Type B pancreatic cell (in vitro differentiated cells): Measurements from ENCODE around the gene PTRH1. TPM values are rescaled to one million over a fixed set of nuclear protein-coding genes. Genes with fewer than 3 reads are reported as not detected.

Experiments used
- DNase-seq: peaks from one replicate; pipeline ENCODE4 v3.0.0; 2021; ENCODE audit warnings: mixed read lengths; ENCODE audit not compliant: unreplicated experiment; ENCODE audit errors: extremely low spot score
- H3K27ac Mint-ChIP-seq: 2 replicates; pipeline ENCODE4 v1.8.0; 2021; ENCODE audit warnings: mild to moderate bottlenecking, mixed read lengths
- H3K27me3 Mint-ChIP-seq: 2 replicates; pipeline ENCODE4 v1.8.0; 2021; ENCODE audit warnings: mixed read lengths
- H3K36me3 Mint-ChIP-seq: 2 replicates; pipeline ENCODE4 v1.8.0; 2021; ENCODE audit warnings: mixed read lengths
- H3K4me1 Mint-ChIP-seq: one replicate; pipeline ENCODE4 v1.8.0; 2021; ENCODE audit warnings: mixed read lengths; ENCODE audit not compliant: unreplicated experiment
- H3K4me3 Mint-ChIP-seq: 2 replicates; pipeline ENCODE4 v1.8.0; 2021; ENCODE audit warnings: mild to moderate bottlenecking, mixed read lengths
- H3K9me3 Mint-ChIP-seq: 2 replicates; pipeline ENCODE4 v1.8.0; 2021; ENCODE audit warnings: mixed read lengths
- total RNA-seq: library from RNA; stranded (reverse); gene quantifications from 2 replicates; pipeline ENCODE4 v1.2.1, GENCODE V29; 2021; ENCODE audit warnings: low replicate concordance
- TF ChIP-seq, protein P1 (sequence below): fragments of 200-600 bp; sonication (generic); conservative IDR thresholded peaks from 2 replicates; pipeline ENCODE4 v1.5.0; 2021; ENCODE audit warnings: antibody characterized with exemption, mild to moderate bottlenecking

The PTRH1 gene
- total RNA-seq, 1 donor from 2014 or later, result 13.9 TPM

DNA sequence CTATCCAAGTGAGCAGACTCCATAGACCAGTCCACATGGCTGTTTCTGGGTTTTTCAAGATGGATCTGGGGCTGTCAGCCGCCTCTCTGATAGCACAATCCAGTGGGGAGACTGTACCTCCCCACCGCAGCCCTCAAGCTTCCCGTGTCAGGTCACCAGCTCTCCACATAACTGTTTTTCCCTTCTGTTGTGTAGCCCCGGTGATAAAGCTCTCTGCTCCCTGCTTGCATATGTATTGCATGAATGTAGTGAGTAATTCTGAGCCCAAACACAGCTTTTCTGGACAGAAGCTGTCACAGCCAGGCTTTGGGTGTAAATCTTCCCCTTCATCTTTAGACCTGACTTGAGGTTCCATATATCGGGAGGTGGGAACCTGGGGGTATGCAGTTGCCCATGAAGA, 31.7 kb downstream of the PTRH1 start:
- H3K4me1 Mint-ChIP-seq, result peaks cover 6% of the 10 kb centered on the region
- TF ChIP-seq, protein P1, sequence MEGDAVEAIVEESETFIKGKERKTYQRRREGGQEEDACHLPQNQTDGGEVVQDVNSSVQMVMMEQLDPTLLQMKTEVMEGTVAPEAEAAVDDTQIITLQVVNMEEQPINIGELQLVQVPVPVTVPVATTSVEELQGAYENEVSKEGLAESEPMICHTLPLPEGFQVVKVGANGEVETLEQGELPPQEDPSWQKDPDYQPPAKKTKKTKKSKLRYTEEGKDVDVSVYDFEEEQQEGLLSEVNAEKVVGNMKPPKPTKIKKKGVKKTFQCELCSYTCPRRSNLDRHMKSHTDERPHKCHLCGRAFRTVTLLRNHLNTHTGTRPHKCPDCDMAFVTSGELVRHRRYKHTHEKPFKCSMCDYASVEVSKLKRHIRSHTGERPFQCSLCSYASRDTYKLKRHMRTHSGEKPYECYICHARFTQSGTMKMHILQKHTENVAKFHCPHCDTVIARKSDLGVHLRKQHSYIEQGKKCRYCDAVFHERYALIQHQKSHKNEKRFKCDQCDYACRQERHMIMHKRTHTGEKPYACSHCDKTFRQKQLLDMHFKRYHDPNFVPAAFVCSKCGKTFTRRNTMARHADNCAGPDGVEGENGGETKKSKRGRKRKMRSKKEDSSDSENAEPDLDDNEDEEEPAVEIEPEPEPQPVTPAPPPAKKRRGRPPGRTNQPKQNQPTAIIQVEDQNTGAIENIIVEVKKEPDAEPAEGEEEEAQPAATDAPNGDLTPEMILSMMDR, result no peak
- H3K36me3 Mint-ChIP-seq, result peaks cover 20% of the 10 kb centered on the region
- no peaks in the 10 kb centered on the region for H3K27me3 Mint-ChIP-seq
- no peaks in the 10 kb centered on the region for H3K9me3 Mint-ChIP-seq
- no peak overlapping the region for H3K4me3 Mint-ChIP-seq
- no peak overlapping the region for H3K27ac Mint-ChIP-seq
- no peak for DNase-seq

DNA sequence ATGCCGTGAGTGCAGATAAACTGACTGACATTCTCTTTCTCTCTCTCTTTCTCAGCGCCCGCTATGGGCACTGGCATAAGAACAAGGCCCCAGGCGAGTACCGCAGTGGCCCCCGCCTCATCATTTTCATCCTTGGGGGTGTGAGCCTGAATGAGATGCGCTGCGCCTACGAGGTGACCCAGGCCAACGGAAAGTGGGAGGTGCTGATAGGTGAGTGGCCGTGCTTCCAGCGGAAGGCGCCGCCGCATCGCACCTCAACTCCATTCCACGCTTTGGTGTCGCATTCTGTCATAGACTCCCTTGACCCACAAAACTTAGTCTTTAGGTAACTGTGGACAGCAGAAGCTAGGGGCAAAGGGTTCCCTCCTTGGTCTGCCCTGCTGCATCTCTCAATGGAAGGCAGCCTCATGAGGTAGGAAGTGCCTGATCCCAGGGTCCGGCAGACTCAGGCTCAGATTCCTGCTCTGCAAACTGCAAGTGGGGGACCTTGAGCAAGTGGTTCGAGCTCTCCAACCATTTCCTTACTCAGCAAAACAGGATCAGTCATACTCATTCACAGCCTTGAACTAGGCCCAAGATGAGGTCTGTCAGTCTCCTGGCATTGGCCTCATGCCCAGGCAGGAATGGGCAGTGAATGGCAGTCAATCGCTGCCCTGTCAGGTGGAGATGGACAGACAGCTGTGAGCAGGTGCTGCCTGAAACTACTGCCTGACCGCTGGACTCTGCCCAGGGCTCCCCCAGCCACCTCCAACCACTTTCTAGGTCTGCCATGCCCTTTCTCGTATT, 32.9 kb downstream of the PTRH1 start:
- DNase-seq, result no peak
- Mint-ChIP-seq H3K9me3 (no peaks in the 10 kb centered on the region), H3K27ac (no peak overlapping the region), H3K27me3 (no peaks in the 10 kb centered on the region), H3K36me3 (peaks cover 22% of the 10 kb centered on the region), H3K4me1 (peaks cover 6% of the 10 kb centered on the region), H3K4me3 (no peak overlapping the region)
- TF ChIP-seq, protein P1, result no peak

DNA sequence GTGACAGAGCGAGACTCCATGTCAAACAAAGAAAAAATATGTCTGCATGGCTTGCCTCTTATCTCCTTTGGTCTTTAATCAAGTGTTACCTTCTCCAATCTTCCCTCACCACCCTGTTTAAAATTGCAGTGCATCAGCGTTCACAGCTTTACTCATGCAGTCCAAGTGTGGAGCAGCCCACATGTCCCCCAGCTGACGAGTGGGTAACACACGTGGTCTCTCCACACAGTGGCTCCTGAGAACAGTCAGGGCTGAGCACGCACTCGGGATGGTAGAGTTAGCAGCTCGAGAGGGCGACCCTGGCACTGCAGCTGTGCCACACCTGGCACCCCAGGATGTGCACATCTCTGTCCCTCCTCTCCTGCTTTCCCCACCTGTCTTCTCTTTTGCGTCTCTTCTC, 34.6 kb downstream of the PTRH1 start:
- H3K27ac Mint-ChIP-seq, result no peak overlapping the region
- no peaks in the 10 kb centered on the region for H3K9me3 Mint-ChIP-seq
- no peak for DNase-seq
- TF ChIP-seq, protein P1, result no peak
- no peaks in the 10 kb centered on the region for H3K27me3 Mint-ChIP-seq
- no peaks in the 10 kb centered on the region for H3K4me1 Mint-ChIP-seq
- H3K4me3 Mint-ChIP-seq, result no peak overlapping the region
- H3K36me3 Mint-ChIP-seq, result peaks cover 24% of the 10 kb centered on the region

DNA sequence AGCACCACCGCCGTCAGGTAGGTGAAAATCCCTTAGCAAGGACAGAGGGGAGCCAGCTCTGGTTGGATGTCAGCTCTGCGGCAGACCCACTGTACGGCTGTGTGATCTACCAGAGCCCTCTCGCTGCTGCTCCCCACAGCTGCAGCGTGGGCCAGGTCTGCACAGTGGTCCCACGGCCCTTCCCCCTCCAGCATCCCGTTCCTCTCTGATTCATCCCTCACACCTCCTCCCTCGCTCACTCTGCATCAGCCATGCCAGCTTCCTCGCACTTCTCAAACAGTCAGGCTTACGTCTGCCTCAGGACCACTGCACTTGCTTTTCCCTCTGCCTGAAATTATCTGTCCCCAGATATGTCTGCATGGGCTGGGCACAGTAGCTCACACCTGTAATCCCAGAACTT, 35.2 kb downstream of the PTRH1 start:
- no peak for DNase-seq
- TF ChIP-seq, protein P1, result no peak
- H3K4me1 Mint-ChIP-seq, result no peaks in the 10 kb centered on the region
- H3K27ac Mint-ChIP-seq, result no peak overlapping the region
- H3K4me3 Mint-ChIP-seq, result no peak overlapping the region
- peaks cover 28% of the 10 kb centered on the region for H3K36me3 Mint-ChIP-seq
- no peaks in the 10 kb centered on the region for H3K27me3 Mint-ChIP-seq
- no peaks in the 10 kb centered on the region for H3K9me3 Mint-ChIP-seq

DNA sequence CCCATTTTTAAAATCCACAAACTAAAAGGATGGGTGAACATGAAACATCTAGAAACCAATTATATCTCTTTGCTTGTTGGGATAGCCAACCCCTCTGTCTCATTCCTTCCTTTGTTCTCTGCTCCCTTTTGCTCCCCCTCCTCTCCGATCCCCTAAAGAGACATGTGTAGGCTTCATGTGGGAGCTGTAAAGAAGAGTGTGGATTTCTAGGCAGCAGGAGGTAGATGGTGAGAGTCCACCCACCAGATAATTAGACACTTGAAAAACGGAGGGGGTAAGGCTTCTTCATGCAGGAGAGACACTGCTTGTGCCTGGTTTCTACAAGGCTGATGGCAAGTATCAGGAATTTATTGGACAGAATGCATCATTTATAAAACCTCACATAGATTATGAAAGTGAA, 36.0 kb downstream of the PTRH1 start:
- Mint-ChIP-seq H3K36me3 (peaks cover 28% of the 10 kb centered on the region), H3K27ac (no peak overlapping the region), H3K27me3 (no peaks in the 10 kb centered on the region), H3K4me3 (no peak overlapping the region), H3K9me3 (no peaks in the 10 kb centered on the region), H3K4me1 (no peaks in the 10 kb centered on the region)
- TF ChIP-seq, protein P1, result no peak
- DNase-seq, result no peak
